Measurements from ENCODE around the gene FLT4. TPM values are rescaled to one million over a fixed set of nuclear protein-coding genes. Genes with fewer than 3 reads are reported as not detected.

The FLT4 gene
- total RNA-seq, 2 donors from 2014 or later, result 6.9 to 7.9 TPM

- Histone ChIP-seq H3K9ac (ENCODE audit: extremely low read depth, low read length, poor library complexity, severe bottlenecking) (no peak overlapping the region), H3K27me3 (ENCODE audit: control insufficient read depth, insufficient read depth, low read length, poor library complexity, severe bottlenecking) (no peaks in the 10 kb centered on the region), H3K36me3 (ENCODE audit: control insufficient read depth, insufficient read depth, low read length) (peaks cover 74% of the 10 kb centered on the region), H3K9me3 (ENCODE audit: control insufficient read depth, low read length) (no peaks in the 10 kb centered on the region), H3K27ac (ENCODE audit: low read depth, low read length) (no peak overlapping the region), H3K4me3 (ENCODE audit: low read length) (no peak overlapping the region), H3K4me1 (ENCODE audit: control insufficient read depth, insufficient read depth, low read length) (no peaks in the 10 kb centered on the region)
- no peaks in the 10 kb centered on the region for H3K27me3 Mint-ChIP-seq (ENCODE audit: insufficient read depth)
- H3K27ac Mint-ChIP-seq, result peak overlapping the region; percentile 13
- H3K4me3 Mint-ChIP-seq, result no peak overlapping the region
- no peak for TF ChIP-seq CTCF (conservative IDR thresholded peaks at IDR 0.05)
- peaks cover 85% of the 10 kb centered on the region for H3K36me3 Mint-ChIP-seq (ENCODE audit: low read depth)
- no peaks in the 10 kb centered on the region for H3K4me1 Mint-ChIP-seq
- no peak for DNase-seq
- 92 to 98% methylated on average over 7 of the region's 7 CpGs for WGBS, 2 experiments (ENCODE audit: insufficient coverage in 1 of 2, insufficient read length in 1 of 2)
- H3K9me3 Mint-ChIP-seq, result no peaks in the 10 kb centered on the region
Observed at GRCh38 chr5:180555168-180555921, 94.1 kb downstream of the FLT4 start.

GRCh38 chr5:180553530-180553929 lies 95.9 kb downstream of the FLT4 start:
- TF ChIP-seq CTCF (conservative IDR thresholded peaks at IDR 0.05), result no peak
- H3K36me3 Mint-ChIP-seq (ENCODE audit: low read depth), result peaks cover 83% of the 10 kb centered on the region
- no peak overlapping the region for H3K27ac ChIP-seq (ENCODE audit: low read depth, low read length)
- 92 to 94% methylated on average over 2 to 3 of the region's 3 CpGs for WGBS, 2 experiments (ENCODE audit: insufficient coverage in 1 of 2, insufficient read length in 1 of 2)
- no peaks in the 10 kb centered on the region for H3K27me3 ChIP-seq (ENCODE audit: control insufficient read depth, insufficient read depth, low read length, poor library complexity, severe bottlenecking)
- H3K4me1 ChIP-seq (ENCODE audit: control insufficient read depth, insufficient read depth, low read length), result no peaks in the 10 kb centered on the region
- H3K4me1 Mint-ChIP-seq, result peaks cover 3% of the 10 kb centered on the region
- H3K36me3 ChIP-seq (ENCODE audit: control insufficient read depth, insufficient read depth, low read length), result peaks cover 79% of the 10 kb centered on the region
- H3K9me3 Mint-ChIP-seq, result no peaks in the 10 kb centered on the region
- H3K4me3 ChIP-seq (ENCODE audit: low read length), result no peak overlapping the region
- no peak for DNase-seq
- H3K9ac ChIP-seq (ENCODE audit: extremely low read depth, low read length, poor library complexity, severe bottlenecking), result no peak overlapping the region
- H3K27ac Mint-ChIP-seq, result no peak overlapping the region
- no peak overlapping the region for H3K4me3 Mint-ChIP-seq
- H3K9me3 ChIP-seq (ENCODE audit: control insufficient read depth, low read length), result no peaks in the 10 kb centered on the region
- no peaks in the 10 kb centered on the region for H3K27me3 Mint-ChIP-seq (ENCODE audit: insufficient read depth)

Other genes starting within 250 kb of the FLT4 start
- gene CNOT6, start 155.2 kb downstream of the FLT4 start, total RNA-seq, result 10 to 100 TPM; 40.4 to 42.9 TPM
- gene SCGB3A1, start 58.1 kb downstream of the FLT4 start, total RNA-seq, result under 1 TPM in 1 of 2 donors, not detected in 1; 0.57 TPM
- not detected for gene OR2Y1, start 90.5 kb upstream of the FLT4 start, total RNA-seq
- gene MGAT1, start 153.2 kb upstream of the FLT4 start, total RNA-seq, result 100 to 1,000 TPM in 1 of 2 donors, 10 to 100 TPM in 1; 76.2 to 101 TPM
- 10 to 100 TPM; 37.3 to 44.6 TPM for gene ZFP62, start 211.7 kb upstream of the FLT4 start, total RNA-seq
- gene BTNL8, start 249.6 kb upstream of the FLT4 start, total RNA-seq, result not detected